Measurements from ENCODE around the gene CDNF. TPM values are rescaled to one million over a fixed set of nuclear protein-coding genes. Genes with fewer than 3 reads are reported as not detected.

CDNF gene
- total RNA-seq, 1 donor: 1.0 TPM

DNA sequence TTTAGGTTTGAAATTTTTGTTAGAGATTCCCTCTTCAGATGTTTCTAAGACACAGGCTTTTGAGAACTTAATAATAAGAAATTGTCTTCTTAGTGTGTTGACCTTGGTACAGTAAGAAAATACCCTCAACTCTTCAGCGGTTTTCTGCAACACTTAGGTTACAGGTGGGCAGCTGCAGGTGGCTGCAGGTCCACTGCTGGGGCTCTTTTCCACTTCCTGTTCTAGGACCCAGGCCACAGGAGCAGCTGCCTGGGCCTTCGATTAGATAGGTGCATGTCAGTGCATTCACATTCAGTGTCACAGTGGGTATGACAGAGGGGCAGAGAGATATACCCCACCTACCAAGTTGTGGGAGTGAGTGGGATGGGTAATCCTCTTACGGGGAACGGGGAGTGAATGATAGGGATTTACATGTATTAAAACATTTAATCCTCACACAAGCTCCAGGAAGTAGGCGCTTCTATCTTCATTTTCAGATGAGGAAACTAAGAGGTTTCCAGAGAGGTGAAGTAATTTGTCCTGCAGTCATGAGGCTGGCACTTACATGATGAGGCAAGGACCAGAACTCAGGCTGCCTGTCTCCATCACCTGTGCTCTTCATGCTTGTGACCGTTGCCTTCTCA, 20.6 kb upstream of the CDNF start:
- no peaks in the 10 kb centered on the region for H3K27me3 ChIP-seq (ENCODE audit: insufficient read depth, low read length)
- H3K4me3 ChIP-seq (ENCODE audit: low read length): no peak overlapping the region
- H3K9me3 ChIP-seq (ENCODE audit: low read depth, low read length): no peaks in the 10 kb centered on the region
- peaks cover 7% of the 10 kb centered on the region for H3K4me1 ChIP-seq (ENCODE audit: insufficient read depth, low read length)

GRCh38 chr10:14855453-14855852, 17.6 kb upstream of the CDNF start:
- Histone ChIP-seq H3K4me3 (ENCODE audit: low read length) (no peak overlapping the region), H3K9me3 (ENCODE audit: low read depth, low read length) (no peaks in the 10 kb centered on the region), H3K4me1 (ENCODE audit: insufficient read depth, low read length) (peaks cover 7% of the 10 kb centered on the region), H3K27me3 (ENCODE audit: insufficient read depth, low read length) (no peaks in the 10 kb centered on the region)

- no peaks in the 10 kb centered on the region for H3K27me3 ChIP-seq (ENCODE audit: insufficient read depth, low read length)
- H3K9me3 ChIP-seq (ENCODE audit: low read depth, low read length): no peaks in the 10 kb centered on the region
- no peak overlapping the region for H3K4me3 ChIP-seq (ENCODE audit: low read length)
- no peaks in the 10 kb centered on the region for H3K4me1 ChIP-seq (ENCODE audit: insufficient read depth, low read length)
Measured at GRCh38 chr10:14852236-14852635, 14.4 kb upstream of the CDNF start.

GRCh38 chr10:14844948-14845347, 7.1 kb upstream of the CDNF start:
- Histone ChIP-seq H3K27me3 (ENCODE audit: insufficient read depth, low read length) (no peaks in the 10 kb centered on the region), H3K9me3 (ENCODE audit: low read depth, low read length) (no peaks in the 10 kb centered on the region), H3K4me3 (ENCODE audit: low read length) (no peak overlapping the region), H3K4me1 (ENCODE audit: insufficient read depth, low read length) (no peaks in the 10 kb centered on the region)

DNA sequence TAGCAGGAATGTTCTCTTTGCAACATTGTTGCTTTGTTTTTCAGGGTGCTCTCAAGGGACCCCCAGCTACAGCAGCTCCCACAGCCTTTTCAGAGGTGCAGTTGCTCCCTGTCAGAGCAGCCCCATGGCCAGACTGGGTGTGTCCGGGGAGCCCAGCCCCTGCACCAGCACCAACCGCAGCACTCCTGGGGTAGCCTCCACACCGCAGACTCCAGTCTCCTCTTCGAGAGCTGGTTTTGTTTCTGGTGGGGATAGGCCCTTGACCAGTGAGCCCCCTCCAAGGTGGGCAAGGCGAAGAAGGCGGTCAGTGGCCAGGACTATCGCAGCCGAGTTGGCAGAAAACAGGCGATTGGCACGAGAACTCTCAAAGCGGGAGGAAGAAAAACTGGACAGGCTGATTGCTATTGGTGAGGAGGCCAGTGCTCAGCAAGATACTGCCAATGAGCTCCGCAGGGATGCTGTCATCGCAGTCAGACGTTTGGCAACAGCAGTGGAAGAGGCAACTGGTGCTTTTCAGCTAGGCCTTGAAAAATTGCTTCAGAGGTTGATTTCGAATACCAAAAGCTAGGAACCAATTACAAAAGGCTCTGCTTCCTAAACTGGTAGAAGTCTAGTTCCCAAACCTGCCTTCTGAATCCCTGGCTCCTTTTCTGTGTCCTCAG, 5.6 kb upstream of the CDNF start:
- Histone ChIP-seq H3K4me1 (ENCODE audit: insufficient read depth, low read length) (peaks cover 12% of the 10 kb centered on the region), H3K9me3 (ENCODE audit: low read depth, low read length) (no peaks in the 10 kb centered on the region), H3K27me3 (ENCODE audit: insufficient read depth, low read length) (no peaks in the 10 kb centered on the region), H3K4me3 (ENCODE audit: low read length) (no peak overlapping the region)

GRCh38 chr10:14840178-14840577, 2.3 kb upstream of the CDNF start:
- no peaks in the 10 kb centered on the region for H3K9me3 ChIP-seq (ENCODE audit: low read depth, low read length)
- H3K27me3 ChIP-seq (ENCODE audit: insufficient read depth, low read length): no peaks in the 10 kb centered on the region
- no peak overlapping the region for H3K4me3 ChIP-seq (ENCODE audit: low read length)
- H3K4me1 ChIP-seq (ENCODE audit: insufficient read depth, low read length): peaks cover 24% of the 10 kb centered on the region

DNA sequence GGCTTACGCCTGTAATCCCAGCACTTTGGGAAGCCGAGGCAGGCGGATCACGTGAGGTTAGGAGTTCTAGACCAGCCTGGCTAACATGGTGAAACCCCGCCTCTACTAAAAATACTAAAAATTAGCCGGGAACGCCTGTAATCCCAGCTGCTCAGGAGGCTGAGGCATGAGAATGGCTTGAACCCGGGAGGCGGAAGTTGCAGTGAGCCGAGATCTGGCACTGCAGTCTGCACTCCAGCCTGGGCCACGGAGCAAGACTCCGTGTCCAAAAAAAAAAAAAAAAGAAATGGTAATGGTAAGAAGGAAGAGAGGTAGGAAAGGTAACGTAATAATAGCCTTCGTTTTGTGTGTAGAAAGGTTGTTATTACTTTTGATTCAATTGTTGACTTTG, 1.5 kb upstream of the CDNF start:
- peak overlapping the region; percentile 98 for H3K4me3 ChIP-seq (ENCODE audit: low read length)
- peaks cover 24% of the 10 kb centered on the region for H3K4me1 ChIP-seq (ENCODE audit: insufficient read depth, low read length)
- no peaks in the 10 kb centered on the region for H3K9me3 ChIP-seq (ENCODE audit: low read depth, low read length)
- no peaks in the 10 kb centered on the region for H3K27me3 ChIP-seq (ENCODE audit: insufficient read depth, low read length)

DNA sequence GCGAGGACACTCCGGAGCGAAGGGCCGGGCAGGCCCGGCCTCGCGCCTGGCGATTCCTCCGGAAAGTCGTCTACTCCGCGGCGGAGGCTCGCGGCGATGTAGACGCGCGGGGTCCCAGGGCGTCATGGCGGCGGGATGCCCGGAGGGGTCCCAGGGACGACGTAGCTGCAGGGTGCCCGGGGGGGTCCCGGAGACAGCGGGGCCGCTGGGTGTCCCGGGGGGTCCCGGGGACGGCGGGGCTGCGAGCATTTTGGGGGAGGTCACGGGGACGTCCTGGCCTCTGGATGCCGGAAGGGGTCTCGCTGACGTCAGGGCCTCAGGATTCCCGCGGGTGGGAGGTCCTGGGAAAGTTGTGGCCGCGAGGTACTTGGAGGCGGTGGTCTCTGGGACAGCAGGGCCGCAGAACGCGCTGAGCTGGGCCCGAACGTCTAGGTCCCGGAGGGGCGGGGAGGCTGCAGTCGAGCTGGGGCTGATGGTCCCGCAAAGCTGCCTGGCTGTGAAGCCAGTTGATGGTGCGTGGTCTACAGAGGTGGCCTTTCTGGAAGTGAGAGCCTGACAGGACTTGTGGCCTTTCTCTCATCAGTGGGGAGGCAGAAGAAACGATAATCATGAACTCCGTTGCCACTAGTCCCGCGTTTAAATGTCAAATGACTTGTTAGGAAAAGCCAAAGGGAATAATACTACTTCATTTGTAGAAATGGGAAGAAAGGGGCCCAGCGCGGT, 906 bp upstream of the CDNF start:
- peaks cover 24% of the 10 kb centered on the region for H3K4me1 ChIP-seq (ENCODE audit: insufficient read depth, low read length)
- H3K27me3 ChIP-seq (ENCODE audit: insufficient read depth, low read length): no peaks in the 10 kb centered on the region
- no peaks in the 10 kb centered on the region for H3K9me3 ChIP-seq (ENCODE audit: low read depth, low read length)
- H3K4me3 ChIP-seq (ENCODE audit: low read length): peak overlapping the region; percentile 98

DNA sequence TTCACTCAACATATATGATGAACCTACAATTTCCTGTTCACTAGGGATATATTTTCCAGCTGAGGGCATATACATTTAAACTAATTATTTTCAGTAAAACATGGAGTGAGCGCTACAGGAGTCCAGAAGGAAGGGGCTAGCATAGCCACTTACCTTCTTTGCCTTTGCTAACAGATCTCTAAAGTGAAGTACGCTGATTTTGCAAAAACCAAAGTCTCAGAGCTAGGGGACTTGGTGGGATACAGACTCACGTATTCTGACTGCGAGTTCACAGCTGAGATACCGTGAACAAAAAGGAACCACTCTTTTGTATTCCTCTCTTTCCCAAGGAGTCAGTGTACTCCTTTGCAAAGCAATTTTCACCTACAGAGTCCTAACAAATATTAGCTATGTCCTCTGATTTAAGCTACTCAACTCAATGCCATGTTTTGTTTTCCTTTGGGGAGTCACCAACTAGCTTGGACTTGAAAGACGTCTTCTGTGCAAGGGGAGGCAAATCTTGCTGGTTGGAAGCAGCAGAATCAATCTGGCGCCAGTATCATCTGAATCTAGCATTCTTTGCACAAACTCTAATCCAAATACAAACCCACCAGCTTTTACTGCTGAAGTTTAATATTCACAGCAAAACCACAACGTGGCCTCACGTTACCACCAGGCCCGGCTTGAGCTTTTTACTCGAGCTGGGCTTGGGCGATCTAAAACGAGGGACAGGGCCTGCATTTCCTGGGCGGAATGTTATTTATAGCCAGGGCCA, 657 bp downstream of the CDNF start:
- Histone ChIP-seq H3K4me3 (ENCODE audit: low read length) (peak overlapping the region; percentile 98), H3K27me3 (ENCODE audit: insufficient read depth, low read length) (no peaks in the 10 kb centered on the region), H3K9me3 (ENCODE audit: low read depth, low read length) (no peaks in the 10 kb centered on the region), H3K4me1 (ENCODE audit: insufficient read depth, low read length) (peaks cover 24% of the 10 kb centered on the region)

DNA sequence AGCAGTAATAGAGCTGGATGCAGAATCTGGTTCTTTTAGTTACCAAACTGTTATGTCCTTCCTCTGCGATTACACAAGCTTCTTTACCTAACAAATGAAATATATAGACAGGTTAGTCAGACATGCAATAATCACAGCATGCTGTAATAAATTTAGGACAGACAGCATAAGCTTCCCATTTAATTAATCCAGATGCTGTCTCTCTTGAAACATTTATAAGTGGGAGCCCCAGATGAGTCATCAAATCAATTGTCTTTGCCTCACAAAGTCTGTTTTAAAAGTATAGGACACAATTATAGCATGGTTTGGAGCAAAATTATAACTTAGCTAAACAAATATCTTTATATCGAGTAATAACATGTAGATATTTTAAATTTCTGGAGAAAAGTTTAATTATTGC, 1.6 kb downstream of the CDNF start:
- no peaks in the 10 kb centered on the region for H3K27me3 ChIP-seq (ENCODE audit: insufficient read depth, low read length)
- H3K4me3 ChIP-seq (ENCODE audit: low read length): no peak overlapping the region
- peaks cover 24% of the 10 kb centered on the region for H3K4me1 ChIP-seq (ENCODE audit: insufficient read depth, low read length)
- H3K9me3 ChIP-seq (ENCODE audit: low read depth, low read length): no peaks in the 10 kb centered on the region

DNA sequence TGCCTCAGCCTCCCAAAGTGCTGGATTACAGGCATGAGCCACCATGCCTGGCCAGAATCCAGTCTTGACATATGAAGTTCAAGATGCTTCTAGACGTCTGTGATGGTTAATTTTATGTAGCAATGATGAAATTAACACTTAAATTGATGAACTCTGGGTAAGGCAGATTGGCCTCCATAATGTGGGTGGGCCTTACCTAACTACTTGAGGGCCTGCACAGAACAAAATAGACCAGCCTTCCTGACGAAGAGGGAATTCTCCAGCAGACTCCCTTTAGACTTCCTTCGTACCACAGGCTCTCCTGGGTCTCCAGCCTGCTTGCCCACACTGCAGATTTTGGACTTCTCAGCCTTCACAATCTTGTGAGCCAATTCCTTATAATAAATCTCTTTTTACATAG, 4.7 kb downstream of the CDNF start:
- no peak overlapping the region for H3K4me3 ChIP-seq (ENCODE audit: low read length)
- H3K4me1 ChIP-seq (ENCODE audit: insufficient read depth, low read length): peaks cover 12% of the 10 kb centered on the region
- no peaks in the 10 kb centered on the region for H3K27me3 ChIP-seq (ENCODE audit: insufficient read depth, low read length)
- no peaks in the 10 kb centered on the region for H3K9me3 ChIP-seq (ENCODE audit: low read depth, low read length)

GRCh38 chr10:14826076-14826829, 11.6 kb downstream of the CDNF start:
- H3K27me3 ChIP-seq (ENCODE audit: insufficient read depth, low read length): no peaks in the 10 kb centered on the region

DNA sequence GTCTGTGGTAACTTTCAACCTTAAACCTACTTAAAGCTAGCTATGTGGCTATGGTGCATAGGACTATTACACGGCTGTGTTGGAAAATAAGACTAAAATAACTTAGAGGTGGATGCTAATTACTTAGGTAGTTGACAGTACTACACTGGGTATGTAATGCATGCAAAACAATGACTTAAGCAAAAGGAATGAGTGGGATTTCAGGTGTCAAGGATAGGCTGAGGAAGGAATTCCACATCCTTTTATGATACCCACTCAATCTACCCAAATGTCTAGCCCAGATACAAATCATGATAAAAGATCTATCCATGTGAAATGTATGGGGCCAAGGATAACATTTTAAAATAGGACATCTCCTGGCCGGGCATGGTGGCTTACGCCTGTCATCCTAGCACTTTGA, 13.9 kb downstream of the CDNF start:
- H3K4me1 ChIP-seq (ENCODE audit: insufficient read depth, low read length): peaks cover 17% of the 10 kb centered on the region

More at GRCh38 chr10:14826076-14826829, 11.6 kb downstream of the CDNF start:
- Histone ChIP-seq H3K4me1 (ENCODE audit: insufficient read depth, low read length) (peaks cover 17% of the 10 kb centered on the region), H3K4me3 (ENCODE audit: low read length) (no peak overlapping the region), H3K9me3 (ENCODE audit: low read depth, low read length) (no peaks in the 10 kb centered on the region)

GRCh38 chr10:14822879-14823755, 14.7 kb downstream of the CDNF start:
- H3K4me1 ChIP-seq (ENCODE audit: insufficient read depth, low read length): peaks cover 17% of the 10 kb centered on the region
- no peak overlapping the region for H3K4me3 ChIP-seq (ENCODE audit: low read length)
- no peaks in the 10 kb centered on the region for H3K9me3 ChIP-seq (ENCODE audit: low read depth, low read length)
- no peaks in the 10 kb centered on the region for H3K27me3 ChIP-seq (ENCODE audit: insufficient read depth, low read length)

More for the DNA sequence above, 13.9 kb downstream of the CDNF start:
- no peak overlapping the region for H3K4me3 ChIP-seq (ENCODE audit: low read length)
- H3K27me3 ChIP-seq (ENCODE audit: insufficient read depth, low read length): no peaks in the 10 kb centered on the region
- H3K9me3 ChIP-seq (ENCODE audit: low read depth, low read length): no peaks in the 10 kb centered on the region

Data from mononuclear cell (primary cell).